Smooth muscle cell (in vitro differentiated cells): ENCODE results near the gene RNF227. TPM values are rescaled to one million over a fixed set of nuclear protein-coding genes. Genes with fewer than 3 reads are reported as not detected.

Experiments used
- DNase-seq: peaks from one replicate; lab custom pipeline; 2025; ENCODE audit not compliant: unreplicated experiment; lab: John Stamatoyannopoulos, UW
- H2AFZ ChIP-seq: fragments of 200-600 bp; sonication (generic); 2 replicates; pipeline ENCODE4 v1.6.0; 2016; ENCODE audit warnings: antibody characterized with exemption, low read depth, mild to moderate bottlenecking
- H3F3A ChIP-seq: fragments of 200-600 bp; sonication (generic); 2 replicates; pipeline ENCODE4 v1.6.0; 2017; ENCODE audit warnings: antibody characterized with exemption, low read depth
- H3K27ac ChIP-seq: fragments of 200-600 bp; sonication (generic); 2 replicates; pipeline ENCODE4 v1.5.1; 2016; ENCODE audit warnings: low read depth, mild to moderate bottlenecking
- H3K27me3 ChIP-seq: fragments of 200-600 bp; sonication (generic); 2 replicates; pipeline ENCODE4 v1.6.1; 2016; ENCODE audit warnings: low read depth, mild to moderate bottlenecking
- H3K36me3 ChIP-seq: fragments of 200-600 bp; sonication (generic); 2 replicates; pipeline ENCODE4 v1.5.1; 2016; ENCODE audit warnings: low read depth
- H3K4me1 ChIP-seq: fragments of 200-600 bp; sonication (generic); 2 replicates; pipeline ENCODE4 v1.5.1; 2016; ENCODE audit warnings: low read depth
- H3K4me2 ChIP-seq: fragments of 200-600 bp; sonication (generic); 2 replicates; pipeline ENCODE4 v1.6.0; 2016; ENCODE audit warnings: mild to moderate bottlenecking
- H3K4me3 ChIP-seq: fragments of 200-600 bp; sonication (generic); 2 replicates; pipeline ENCODE4 v1.5.1; 2016; ENCODE audit warnings: mild to moderate bottlenecking
- H3K79me2 ChIP-seq: fragments of 200-600 bp; sonication (generic); 2 replicates; pipeline ENCODE4 v1.6.0; 2016; ENCODE audit warnings: low read depth, mild to moderate bottlenecking
- H3K9ac ChIP-seq: fragments of 200-600 bp; sonication (generic); 2 replicates; pipeline ENCODE4 v1.6.0; 2016; ENCODE audit warnings: low read depth
- H3K9me3 ChIP-seq: fragments of 200-600 bp; sonication (generic); replicated peaks from 2 replicates; pipeline ENCODE4 v1.5.1; 2016; ENCODE audit warnings: low read depth
- H4K20me1 ChIP-seq: fragments of 200-600 bp; sonication (generic); 2 replicates; pipeline ENCODE4 v1.6.0; 2016; ENCODE audit warnings: low read depth
- CTCF ChIP-seq: fragments of 200-600 bp; sonication (generic); IDR thresholded peaks from 2 replicates; pipeline ENCODE4 v1.5.1; 2017; ENCODE audit warnings: borderline replicate concordance, mild to moderate bottlenecking, antibody characterized with exemption; ENCODE audit not compliant: insufficient read depth, poor library complexity, severe bottlenecking
- WGBS: methylation state at CpG from one replicate; pipeline ENCODE4 v1.1.7; 2016; ENCODE audit warnings: low lambda C conversion rate; 5-methylcytosine and 5-hydroxymethylcytosine counted together
- polyA plus RNA-seq: library from polyadenylated mRNA; unstranded; fragments of >200 nt; fragmentation: Nextera tagmentation; extraction: Ambion mirVana; gene quantifications from 2 replicates; pipeline ENCODE4 v1.2.1, GENCODE V29; 2016
- total RNA-seq: library from RNA; depleted of rRNA; stranded (reverse); fragments of >200 nt; gene quantifications from 2 replicates; pipeline ENCODE4 v1.2.3, GENCODE V29; 2014

RNF227 gene
- total and polyA plus RNA-seq, 2 experiments from 2014 or later = 3.4 to 3.5 TPM

GRCh38 chr17:7935859-7936258, 19.8 kb upstream of the RNF227 start:
- Histone ChIP-seq H3K27me3 (no peaks in the 10 kb centered on the region), H3K4me2 (no peak overlapping the region), H3K4me1 (peaks cover 10% of the 10 kb centered on the region), H3K9ac (no peak overlapping the region), H3K79me2 (peaks cover 20% of the 10 kb centered on the region), H3F3A (no peaks in the 10 kb centered on the region), H3K4me3 (no peak overlapping the region), H3K27ac (no peak overlapping the region), H3K9me3 (no peaks in the 10 kb centered on the region), H2AFZ (no peak overlapping the region), H3K36me3 (peaks cover 13% of the 10 kb centered on the region), H4K20me1 (peaks cover 17% of the 10 kb centered on the region)
- no peak for TF ChIP-seq CTCF
- DNase-seq = no peak

GRCh38 chr17:7932949-7933348, 16.9 kb upstream of the RNF227 start:
- Histone ChIP-seq H3K9ac (peak overlapping the region; percentile 98), H4K20me1 (peaks cover 17% of the 10 kb centered on the region), H2AFZ (peak overlapping the region; percentile 94), H3F3A (no peaks in the 10 kb centered on the region), H3K9me3 (no peaks in the 10 kb centered on the region), H3K79me2 (peaks cover 20% of the 10 kb centered on the region), H3K4me3 (peak overlapping the region; percentile 94), H3K27ac (peak overlapping the region; percentile 85), H3K4me1 (peaks cover 21% of the 10 kb centered on the region), H3K4me2 (peak overlapping the region; percentile 98), H3K27me3 (no peaks in the 10 kb centered on the region), H3K36me3 (no peaks in the 10 kb centered on the region)
- DNase-seq = peak; percentile 38
- TF ChIP-seq CTCF = no peak
- 9% methylated on average over 16 of the region's 16 CpGs for WGBS

GRCh38 chr17:7932483-7932891, 16.4 kb upstream of the RNF227 start:
- H3K9ac ChIP-seq = peak overlapping the region; percentile 98
- H2AFZ ChIP-seq = peak overlapping the region; percentile 94
- H3F3A ChIP-seq = no peaks in the 10 kb centered on the region
- WGBS = under 1% methylated on average over 17 of the region's 17 CpGs
- DNase-seq = no peak
- TF ChIP-seq CTCF = no peak
- H3K4me1 ChIP-seq = peaks cover 21% of the 10 kb centered on the region
- H3K4me3 ChIP-seq = peak overlapping the region; percentile 94
- peaks cover 20% of the 10 kb centered on the region for H3K79me2 ChIP-seq
- H4K20me1 ChIP-seq = peaks cover 17% of the 10 kb centered on the region
- peak overlapping the region; percentile 85 for H3K27ac ChIP-seq
- H3K4me2 ChIP-seq = peak overlapping the region; percentile 98
- no peaks in the 10 kb centered on the region for H3K27me3 ChIP-seq
- no peaks in the 10 kb centered on the region for H3K9me3 ChIP-seq
- no peaks in the 10 kb centered on the region for H3K36me3 ChIP-seq

GRCh38 chr17:7931709-7932482, 15.8 kb upstream of the RNF227 start, which contains the start of the genes CNTROB and TRAPPC1:
Gene CNTROB (plus strand): TSS chr17:7932206. CDS start chr17:7933080, 874 bp downstream.
Gene TRAPPC1 (minus strand): TSS chr17:7931946. CDS start chr17:7931829, 117 bp downstream.
- H3K4me2 ChIP-seq = peak within 1 kb of the TSS; percentile 98
- peak within 1 kb of the TSS; percentile 85 for H3K27ac ChIP-seq
- H3K4me1 ChIP-seq = peaks cover 21% of the 10 kb centered on the region
- DNase-seq = peak; percentile 97
- no peaks in the 10 kb centered on the region for H3K27me3 ChIP-seq
- no peaks in the 10 kb centered on the region for H3K36me3 ChIP-seq
- H3K9ac ChIP-seq = peak within 1 kb of the TSS; percentile 98
- no peaks in the 10 kb centered on the region for H3K9me3 ChIP-seq
- H4K20me1 ChIP-seq = peaks cover 17% of the 10 kb centered on the region
- no peaks in the 10 kb centered on the region for H3F3A ChIP-seq
- peak within 1 kb of the TSS; percentile 94 for H3K4me3 ChIP-seq
- WGBS = 1% methylated on average over 54 of the region's 55 CpGs
- peaks cover 20% of the 10 kb centered on the region for H3K79me2 ChIP-seq
- peak within 1 kb of the TSS; percentile 94 for H2AFZ ChIP-seq
- TF ChIP-seq CTCF = no peak
